Esophagus squamous epithelium (tissue), 5 donors: ENCODE data around the gene CEP170B. TPM values are rescaled to one million over a fixed set of nuclear protein-coding genes. Genes with fewer than 3 reads are reported as not detected.

Experiments
- DNase-seq: peaks from one replicate; lab custom pipeline; 2025; lab: John Stamatoyannopoulos, UW
- H3K27ac ChIP-seq, 4 donors: fragments of 200-600 bp; sonication (generic); one replicate each; pipeline ENCODE4 v1.5.1; 2016 to 2019; ENCODE audit warnings: mild to moderate bottlenecking in 1 of 4
- H3K27me3 ChIP-seq, 4 donors: fragments of 200-600 bp; sonication (generic); 1 replicate in 3 of 4; 2 replicates in 1 of 4; pipeline versions ENCODE4 v1.5.1 to v1.6.0; 2017 to 2021; ENCODE audit warnings: antibody characterized with exemption in 1 of 4
- H3K36me3 ChIP-seq, 3 donors: fragments of 200-600 bp; sonication (generic); one replicate each; pipeline ENCODE4 v1.5.1; 2016 to 2019
- H3K4me1 ChIP-seq, 3 donors: fragments of 200-600 bp; sonication (generic); one replicate each; pipeline ENCODE4 v1.5.1; 2017 to 2019
- H3K4me3 ChIP-seq, 4 donors: fragments of 200-600 bp; sonication (generic); 1 replicate in 3 of 4; 2 replicates in 1 of 4; pipeline ENCODE4 v1.5.1; 2016 to 2019; ENCODE audit warnings: mild to moderate bottlenecking in 2 of 4, moderate library complexity in 1 of 4
- H3K9me3 ChIP-seq, 3 donors: fragments of 200-600 bp; sonication (generic); one replicate each; pipeline ENCODE4 v1.5.1; 2016 to 2019
- POLR2A ChIP-seq, 4 donors: fragments of 450-650 bp; IDR thresholded peaks; one replicate each; pipeline ENCODE4 v1.6.1; 2017; ENCODE audit warnings: antibody characterized with exemption in 4 of 4, mild to moderate bottlenecking in 4 of 4, moderate library complexity in 3 of 4
- WGBS, 2 donors: methylation state at CpG; one replicate each; pipeline ENCODE4 v1.1.5; 2018; 5-methylcytosine and 5-hydroxymethylcytosine counted together
- intact Hi-C: fragments of 100-400 bp; cut with DNase I; formaldehyde crosslinking; loops from one replicate; pipeline ENCODE4 v1.15.0; 2022
- total RNA-seq, 4 donors: library from RNA; depleted of rRNA; stranded (reverse); fragments of >200 nt; gene quantifications; one replicate each; pipeline ENCODE4 v1.1.0, GENCODE V29; 2016
- TF ChIP-seq, protein P1 (sequence below), 6 experiments: fragments of 450-650 bp in 4 of 6; fragments of 200-600 bp in 2 of 6; sonication (generic) in 2 of 6; IDR thresholded peaks; one replicate each; pipeline ENCODE4 v1.5.1; 2016 to 2019; ENCODE audit warnings: antibody characterized with exemption in 6 of 6, mild to moderate bottlenecking in 4 of 6, moderate library complexity in 4 of 6
- donor health status: DM: yes; HTN: yes; CAD: no.

Gene CEP170B
- total RNA-seq, 4 donors from 2014 or later, result 18.2 to 41.0 (median 30.6) TPM

DNA sequence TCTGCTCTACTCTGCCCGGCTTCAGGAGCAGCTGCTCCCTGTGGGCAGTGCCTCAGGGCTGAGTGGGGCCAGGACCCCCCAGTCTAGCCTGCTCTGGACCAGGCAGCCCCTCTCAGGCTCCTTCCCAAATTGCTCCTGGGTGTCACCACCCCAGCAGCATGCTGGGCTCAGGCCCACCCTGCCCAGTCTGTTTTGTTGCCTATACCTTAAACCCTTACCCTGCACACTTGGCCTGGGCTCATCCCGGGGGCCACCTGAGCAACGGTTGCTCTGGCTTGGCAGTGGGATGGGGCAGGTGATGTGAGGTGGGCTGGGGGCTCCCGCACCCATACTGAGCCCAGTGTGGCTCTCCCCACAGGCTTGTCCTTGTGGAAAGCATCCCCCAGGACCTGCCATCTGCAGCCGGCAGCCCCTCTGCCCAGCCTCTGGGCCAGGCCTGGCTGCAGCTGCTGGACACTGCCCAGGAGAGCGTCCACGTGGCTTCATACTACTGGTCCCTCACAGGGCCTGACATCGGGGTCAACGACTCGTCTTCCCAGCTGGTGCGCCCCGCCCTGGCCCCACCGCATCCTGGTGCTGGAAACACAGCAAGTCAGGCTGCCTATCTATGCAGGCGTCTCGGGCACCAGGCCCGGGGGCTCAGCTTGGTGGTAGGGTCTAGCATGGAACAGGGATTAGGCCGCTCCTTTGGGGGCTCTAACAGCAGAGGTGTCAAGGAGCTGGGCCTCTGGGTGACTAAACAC is 63.5 kb downstream of the CEP170B start:
- intact Hi-C loops, result no loop called here
- no peak for TF ChIP-seq POLR2A (IDR thresholded peaks at IDR 0.05)
- TF ChIP-seq, protein P1, sequence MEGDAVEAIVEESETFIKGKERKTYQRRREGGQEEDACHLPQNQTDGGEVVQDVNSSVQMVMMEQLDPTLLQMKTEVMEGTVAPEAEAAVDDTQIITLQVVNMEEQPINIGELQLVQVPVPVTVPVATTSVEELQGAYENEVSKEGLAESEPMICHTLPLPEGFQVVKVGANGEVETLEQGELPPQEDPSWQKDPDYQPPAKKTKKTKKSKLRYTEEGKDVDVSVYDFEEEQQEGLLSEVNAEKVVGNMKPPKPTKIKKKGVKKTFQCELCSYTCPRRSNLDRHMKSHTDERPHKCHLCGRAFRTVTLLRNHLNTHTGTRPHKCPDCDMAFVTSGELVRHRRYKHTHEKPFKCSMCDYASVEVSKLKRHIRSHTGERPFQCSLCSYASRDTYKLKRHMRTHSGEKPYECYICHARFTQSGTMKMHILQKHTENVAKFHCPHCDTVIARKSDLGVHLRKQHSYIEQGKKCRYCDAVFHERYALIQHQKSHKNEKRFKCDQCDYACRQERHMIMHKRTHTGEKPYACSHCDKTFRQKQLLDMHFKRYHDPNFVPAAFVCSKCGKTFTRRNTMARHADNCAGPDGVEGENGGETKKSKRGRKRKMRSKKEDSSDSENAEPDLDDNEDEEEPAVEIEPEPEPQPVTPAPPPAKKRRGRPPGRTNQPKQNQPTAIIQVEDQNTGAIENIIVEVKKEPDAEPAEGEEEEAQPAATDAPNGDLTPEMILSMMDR (IDR thresholded peaks at IDR 0.05), result no peak
- H3K36me3 ChIP-seq, result no peaks in the 10 kb centered on the region
- peaks cover 7 to 29% (median 8%) of the 10 kb centered on the region in 3 donors for H3K4me1 ChIP-seq
- no peak for DNase-seq
- H3K27ac ChIP-seq, result no peak overlapping the region
- H3K4me3 ChIP-seq, result no peak overlapping the region
- 83 to 92% methylated on average over 1 to 5 of the region's 17 CpGs for WGBS, 2 donors
- H3K27me3 ChIP-seq, result peaks cover 0 to 35% (median 0%) of the 10 kb centered on the region in 4 donors
- H3K9me3 ChIP-seq, result no peaks in the 10 kb centered on the region

DNA sequence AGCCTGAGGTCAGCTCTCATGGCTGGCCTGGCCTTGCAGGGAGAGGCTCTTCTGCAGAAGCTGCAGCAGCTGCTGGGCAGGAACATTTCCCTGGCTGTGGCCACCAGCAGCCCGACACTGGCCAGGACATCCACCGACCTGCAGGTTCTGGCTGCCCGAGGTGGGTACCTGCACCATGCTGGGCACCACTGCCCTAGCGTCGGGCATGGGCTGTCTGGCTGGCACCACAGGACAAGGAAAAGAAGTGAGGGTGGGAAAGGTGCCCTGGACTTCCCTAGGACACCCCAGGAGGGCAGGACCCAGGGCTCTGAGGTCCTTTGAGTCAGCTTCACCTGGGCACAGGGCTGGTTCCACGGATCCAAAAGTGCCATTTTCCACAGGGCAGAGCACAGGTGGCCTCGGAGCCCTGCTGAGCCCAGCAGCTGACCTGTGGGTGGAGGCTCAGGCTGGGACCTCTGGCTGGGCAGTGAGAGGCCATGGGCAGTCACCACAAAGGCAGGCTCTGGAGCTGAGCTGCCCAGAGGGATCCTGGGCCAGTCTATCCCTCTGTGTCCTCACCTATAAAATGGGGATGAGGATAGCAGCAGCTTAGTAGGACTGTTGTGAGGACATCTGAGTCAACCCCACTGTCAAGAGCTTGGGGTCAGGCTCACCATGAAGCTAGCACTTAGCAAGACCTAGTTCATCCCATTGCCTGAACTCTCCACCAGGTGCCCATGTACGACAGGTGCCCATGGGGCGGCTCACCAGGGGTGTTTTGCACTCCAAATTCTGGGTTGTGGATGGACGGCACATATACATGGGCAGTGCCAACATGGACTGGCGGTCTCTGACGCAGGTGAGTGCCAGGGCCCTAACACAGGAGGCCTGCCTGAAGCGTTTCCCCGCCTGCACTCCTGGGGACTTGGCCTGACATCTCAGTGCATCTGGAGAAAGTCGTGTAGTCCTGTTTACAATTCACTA is 64.5 kb downstream of the CEP170B start:
- Histone ChIP-seq H3K4me3 (no peak overlapping the region), H3K9me3 (no peaks in the 10 kb centered on the region), H3K36me3 (no peaks in the 10 kb centered on the region), H3K4me1 (peaks cover 7 to 39% (median 8%) of the 10 kb centered on the region in 3 donors), H3K27me3 (peaks cover 0 to 35% (median 0%) of the 10 kb centered on the region in 4 donors), H3K27ac (no peak overlapping the region)
- WGBS, 2 donors, result 63 to 81% methylated on average over 3 to 10 of the region's 15 CpGs
- intact Hi-C loops, result no loop called here
- no peak for TF ChIP-seq POLR2A (IDR thresholded peaks at IDR 0.05)
- TF ChIP-seq, protein P1 (IDR thresholded peaks at IDR 0.05), result no peak
- DNase-seq, result no peak

DNA sequence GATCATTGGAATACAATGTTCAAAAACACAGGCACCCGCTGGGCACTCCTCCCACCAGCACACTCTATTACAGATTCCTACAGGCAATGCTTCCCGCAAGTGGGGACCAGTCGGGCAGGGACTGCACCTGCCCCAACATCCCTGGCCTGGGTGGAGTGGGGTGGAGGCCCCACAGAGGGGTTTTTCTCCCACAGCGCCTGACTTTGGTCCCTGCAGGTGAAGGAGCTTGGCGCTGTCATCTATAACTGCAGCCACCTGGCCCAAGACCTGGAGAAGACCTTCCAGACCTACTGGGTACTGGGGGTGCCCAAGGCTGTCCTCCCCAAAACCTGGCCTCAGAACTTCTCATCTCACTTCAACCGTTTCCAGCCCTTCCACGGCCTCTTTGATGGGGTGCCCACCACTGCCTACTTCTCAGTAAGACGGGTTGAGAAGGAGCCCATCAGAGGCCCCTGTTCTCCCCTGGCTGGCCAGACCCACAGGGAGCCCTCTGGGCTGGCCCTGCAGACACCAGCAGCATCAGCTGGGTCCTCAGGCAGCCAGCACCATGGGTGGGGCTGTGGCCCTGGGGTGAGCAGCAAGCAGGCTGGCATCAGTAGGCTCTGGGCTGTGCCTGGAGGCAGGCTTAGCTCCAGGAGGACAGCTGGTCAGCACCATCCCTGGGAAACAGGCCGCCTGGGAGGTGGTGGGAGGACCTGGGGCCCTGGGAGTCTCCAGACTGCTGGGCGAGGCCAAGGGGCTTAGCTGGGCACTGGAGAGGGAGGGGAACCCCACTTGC is 65.6 kb downstream of the CEP170B start:
- intact Hi-C loops, result no loop called here
- TF ChIP-seq POLR2A (IDR thresholded peaks at IDR 0.05), result no peak
- TF ChIP-seq, protein P1 (IDR thresholded peaks at IDR 0.05), result no peak
- Histone ChIP-seq H3K4me1 (peaks cover 7 to 50% (median 8%) of the 10 kb centered on the region in 3 donors), H3K36me3 (no peaks in the 10 kb centered on the region), H3K27ac (no peak overlapping the region), H3K27me3 (peaks cover 0 to 35% (median 0%) of the 10 kb centered on the region in 4 donors), H3K9me3 (no peaks in the 10 kb centered on the region), H3K4me3 (no peak overlapping the region)
- 48 to 76% methylated on average over 2 to 7 of the region's 10 CpGs for WGBS, 2 donors
- no peak for DNase-seq

DNA sequence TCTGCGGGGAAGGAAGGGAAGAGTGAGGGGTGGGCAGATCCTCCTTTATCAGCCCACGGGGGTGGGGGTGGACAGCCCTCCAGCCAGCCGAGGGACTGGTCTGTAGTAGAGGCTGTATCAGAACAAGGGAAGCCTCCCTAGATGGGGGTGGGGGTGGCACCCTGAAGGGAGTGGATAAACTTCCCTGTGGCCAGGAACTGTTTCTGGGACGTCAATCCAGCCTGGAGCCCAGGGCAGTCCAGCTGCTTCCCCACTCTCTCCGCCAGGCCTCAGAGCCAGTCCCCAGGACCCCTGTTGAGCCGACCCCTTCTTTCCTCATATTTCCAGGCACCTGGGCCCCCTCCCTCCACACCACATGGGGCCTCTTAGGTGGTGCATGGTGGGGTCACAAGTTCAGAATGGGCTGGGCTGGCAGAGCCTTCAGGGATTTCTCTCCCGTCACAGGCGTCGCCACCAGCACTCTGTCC is 66.3 kb downstream of the CEP170B start:
- WGBS, 2 donors, result 60 to 74% methylated on average over 1 to 3 of the region's 9 CpGs
- no peak for DNase-seq
- Histone ChIP-seq H3K9me3 (no peaks in the 10 kb centered on the region), H3K4me1 (peaks cover 7 to 48% (median 8%) of the 10 kb centered on the region in 3 donors), H3K36me3 (no peaks in the 10 kb centered on the region), H3K4me3 (no peak overlapping the region), H3K27ac (no peak overlapping the region), H3K27me3 (peaks cover 0 to 35% (median 0%) of the 10 kb centered on the region in 4 donors)
- intact Hi-C loops, result no loop called here
- TF ChIP-seq, protein P1 (IDR thresholded peaks at IDR 0.05), result no peak
- TF ChIP-seq POLR2A (IDR thresholded peaks at IDR 0.05), result no peak
